ENCODE measurements around the gene PLEKHM3. TPM values are rescaled to one million over a fixed set of nuclear protein-coding genes. Genes with fewer than 3 reads are reported as not detected.

PLEKHM3 gene
- total and polyA plus RNA-seq, 2 experiments from 2014 or later = 4.9 to 6.6 TPM

DNA sequence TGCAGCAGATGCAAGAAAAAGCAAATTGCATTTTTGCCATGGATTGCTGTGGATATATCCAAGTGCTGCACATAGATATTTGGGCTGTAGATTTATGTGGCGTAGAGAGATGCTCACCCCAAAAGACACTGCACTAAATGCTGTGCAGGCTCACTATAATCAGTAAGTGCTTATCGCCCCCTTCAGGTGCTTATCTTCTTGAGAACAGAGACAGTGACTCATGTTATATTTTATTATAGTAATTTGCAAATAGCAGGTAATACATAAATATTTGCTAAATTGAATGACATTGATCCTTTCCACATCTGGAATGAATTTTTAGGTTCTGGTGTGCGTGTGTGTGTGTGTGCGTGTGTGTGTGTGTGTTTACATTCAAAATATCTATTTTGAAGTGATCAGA is 36.8 kb upstream of the PLEKHM3 start:
- DNase-seq = peak; percentile 56
- 16 to 28% methylated on average over 4 of the region's 4 CpGs for WGBS, 2 experiments (ENCODE audit: low coverage in 1 of 2, low lambda C conversion rate in 2 of 2, missing lambda C conversion rate in 2 of 2)

DNA sequence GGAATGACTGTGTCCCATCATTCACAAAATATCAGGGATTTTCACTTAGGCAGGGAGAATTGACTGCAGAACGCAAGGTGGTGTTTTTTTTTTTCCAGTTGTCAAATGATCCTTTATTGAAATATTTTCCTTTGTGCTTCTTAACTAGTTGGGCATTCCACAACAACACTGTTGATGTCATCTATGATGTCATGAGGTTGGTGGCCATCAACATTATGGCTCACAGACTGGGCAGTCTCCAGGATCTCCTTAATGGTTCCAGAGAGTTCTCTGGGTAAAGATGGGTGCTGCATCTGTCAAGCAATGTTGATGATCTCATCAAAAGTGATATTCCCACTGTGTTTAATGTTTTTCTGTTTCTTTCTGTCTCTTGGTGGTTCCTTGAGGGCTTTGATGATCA is 31.8 kb upstream of the PLEKHM3 start:
- in situ Hi-C loops (cut with MboI) = no loop called here
- DNase-seq = no peak
- H3F3A ChIP-seq (ENCODE audit: insufficient read depth) = no peaks in the 10 kb centered on the region
- no peaks in the 10 kb centered on the region for H3K4me1 ChIP-seq (ENCODE audit: insufficient read depth)
- H4K20me1 ChIP-seq (ENCODE audit: insufficient read depth) = no peaks in the 10 kb centered on the region
- no peaks in the 10 kb centered on the region for H3K9me2 ChIP-seq (ENCODE audit: insufficient read depth)
- H3K27me3 ChIP-seq (replicated peaks; ENCODE audit: insufficient read depth) = no peaks in the 10 kb centered on the region
- H3K36me3 ChIP-seq (ENCODE audit: low read depth) = no peaks in the 10 kb centered on the region
- TF ChIP-seq EZH2phosphoT487 (IDR thresholded peaks at IDR 0.05; ENCODE audit: insufficient read depth, low read depth) (no peak), EZH2 (IDR thresholded peaks at IDR 0.05; ENCODE audit: insufficient read depth, poor library complexity, severe bottlenecking) (no peak)
- no peak overlapping the region for H3K4me3 ChIP-seq
- no peak overlapping the region for H3K4me2 ChIP-seq (ENCODE audit: unreplicated experiment)
- H2AFZ ChIP-seq = no peak overlapping the region
- no peak overlapping the region for H3K27ac ChIP-seq
- no peak overlapping the region for H3K9ac ChIP-seq
- 83 to 100% methylated on average over 1 of the region's 1 CpG for WGBS, 2 experiments (ENCODE audit: low coverage in 1 of 2, low lambda C conversion rate in 2 of 2, missing lambda C conversion rate in 2 of 2)
- no peaks in the 10 kb centered on the region for H3K9me3 ChIP-seq (ENCODE audit: low read depth)
- H3K79me2 ChIP-seq (ENCODE audit: insufficient read depth) = no peaks in the 10 kb centered on the region

More for the DNA sequence above, 36.8 kb upstream of the PLEKHM3 start:
- Histone ChIP-seq H3K4me2 (ENCODE audit: unreplicated experiment) (no peak overlapping the region), H3F3A (ENCODE audit: insufficient read depth) (no peaks in the 10 kb centered on the region), H3K36me3 (ENCODE audit: low read depth) (no peaks in the 10 kb centered on the region), H3K4me1 (ENCODE audit: insufficient read depth) (no peaks in the 10 kb centered on the region), H3K4me3 (no peak overlapping the region), H3K9me3 (ENCODE audit: low read depth) (no peaks in the 10 kb centered on the region), H2AFZ (no peak overlapping the region), H4K20me1 (ENCODE audit: insufficient read depth) (no peaks in the 10 kb centered on the region), H3K9me2 (ENCODE audit: insufficient read depth) (no peaks in the 10 kb centered on the region), H3K9ac (no peak overlapping the region), H3K79me2 (ENCODE audit: insufficient read depth) (no peaks in the 10 kb centered on the region), H3K27ac (no peak overlapping the region), H3K27me3 (replicated peaks; ENCODE audit: insufficient read depth) (no peaks in the 10 kb centered on the region)
- no peak for TF ChIP-seq EZH2phosphoT487 (IDR thresholded peaks at IDR 0.05; ENCODE audit: insufficient read depth, low read depth)
- TF ChIP-seq EZH2 (IDR thresholded peaks at IDR 0.05; ENCODE audit: insufficient read depth, poor library complexity, severe bottlenecking) = no peak
- in situ Hi-C loops (cut with MboI) = loop anchor here (10.0 kb wide), 1 partner anchor 317 kb away; no protein-coding TSS in a partner anchor

DNA sequence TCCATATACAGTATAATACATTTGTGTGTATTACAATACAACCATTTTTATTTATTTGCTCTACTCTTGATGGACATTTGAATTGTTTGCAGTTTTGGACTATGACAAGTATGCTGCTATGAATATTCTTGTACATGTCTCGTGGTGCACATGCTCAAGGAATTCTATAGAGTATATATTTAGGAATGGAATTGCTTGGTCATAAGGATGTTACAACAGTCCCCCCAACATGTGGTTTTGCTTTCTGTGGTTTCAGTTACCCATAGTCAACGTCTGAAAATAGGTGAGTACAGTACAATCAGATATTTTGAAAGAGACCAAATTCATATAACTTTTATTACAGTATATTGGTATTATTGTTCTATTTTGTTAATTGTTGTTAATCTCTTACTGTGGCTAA is 24.1 kb upstream of the PLEKHM3 start:
- no peaks in the 10 kb centered on the region for H4K20me1 ChIP-seq (ENCODE audit: insufficient read depth)
- DNase-seq = no peak
- no peak overlapping the region for H3K4me3 ChIP-seq
- H3K9ac ChIP-seq = no peak overlapping the region
- no peak for TF ChIP-seq EZH2phosphoT487 (IDR thresholded peaks at IDR 0.05; ENCODE audit: insufficient read depth, low read depth)
- TF ChIP-seq EZH2 (IDR thresholded peaks at IDR 0.05; ENCODE audit: insufficient read depth, poor library complexity, severe bottlenecking) = no peak
- H2AFZ ChIP-seq = no peak overlapping the region
- no peak overlapping the region for H3K27ac ChIP-seq
- in situ Hi-C loops (cut with MboI) = no loop called here
- H3K4me1 ChIP-seq (ENCODE audit: insufficient read depth) = no peaks in the 10 kb centered on the region
- H3F3A ChIP-seq (ENCODE audit: insufficient read depth) = no peaks in the 10 kb centered on the region
- H3K9me3 ChIP-seq (ENCODE audit: low read depth) = no peaks in the 10 kb centered on the region
- H3K27me3 ChIP-seq (replicated peaks; ENCODE audit: insufficient read depth) = no peaks in the 10 kb centered on the region
- H3K36me3 ChIP-seq (ENCODE audit: low read depth) = no peaks in the 10 kb centered on the region
- H3K79me2 ChIP-seq (ENCODE audit: insufficient read depth) = no peaks in the 10 kb centered on the region
- H3K9me2 ChIP-seq (ENCODE audit: insufficient read depth) = no peaks in the 10 kb centered on the region
- 14 to 28% methylated on average over 2 of the region's 2 CpGs for WGBS, 2 experiments (ENCODE audit: low coverage in 1 of 2, low lambda C conversion rate in 2 of 2, missing lambda C conversion rate in 2 of 2)
- H3K4me2 ChIP-seq (ENCODE audit: unreplicated experiment) = no peak overlapping the region

DNA sequence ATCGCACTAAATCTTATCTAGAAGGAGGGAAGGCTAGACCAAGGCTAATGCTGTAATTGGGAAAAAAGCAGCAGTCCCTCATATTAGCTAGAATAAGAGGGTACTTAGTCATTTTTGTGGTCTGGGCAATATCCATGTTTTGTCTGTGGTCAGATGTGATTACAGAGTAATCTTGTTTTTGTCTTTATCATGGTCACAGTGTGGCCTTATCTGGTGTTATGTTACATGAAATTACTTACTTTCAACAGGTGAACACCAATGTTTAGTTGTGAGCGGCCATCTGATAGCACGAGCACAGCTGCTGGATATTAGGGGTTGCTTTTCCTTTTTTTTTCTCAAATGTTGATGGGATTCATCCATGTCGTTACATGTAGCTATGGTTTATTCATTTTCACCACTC is 23.7 kb upstream of the PLEKHM3 start:
- Histone ChIP-seq H3K4me1 (ENCODE audit: insufficient read depth) (no peaks in the 10 kb centered on the region), H3K9me3 (ENCODE audit: low read depth) (no peaks in the 10 kb centered on the region), H3K9me2 (ENCODE audit: insufficient read depth) (no peaks in the 10 kb centered on the region), H3K27ac (no peak overlapping the region), H2AFZ (no peak overlapping the region), H3F3A (ENCODE audit: insufficient read depth) (no peaks in the 10 kb centered on the region), H3K27me3 (replicated peaks; ENCODE audit: insufficient read depth) (no peaks in the 10 kb centered on the region), H3K9ac (no peak overlapping the region), H3K79me2 (ENCODE audit: insufficient read depth) (no peaks in the 10 kb centered on the region), H3K36me3 (ENCODE audit: low read depth) (no peaks in the 10 kb centered on the region), H3K4me3 (no peak overlapping the region), H4K20me1 (ENCODE audit: insufficient read depth) (no peaks in the 10 kb centered on the region), H3K4me2 (ENCODE audit: unreplicated experiment) (no peak overlapping the region)
- in situ Hi-C loops (cut with MboI) = no loop called here
- no peak for DNase-seq
- no peak for TF ChIP-seq EZH2phosphoT487 (IDR thresholded peaks at IDR 0.05; ENCODE audit: insufficient read depth, low read depth)
- 91 to 92% methylated on average over 4 of the region's 4 CpGs for WGBS, 2 experiments (ENCODE audit: low coverage in 1 of 2, low lambda C conversion rate in 2 of 2, missing lambda C conversion rate in 2 of 2)

- no peak for DNase-seq
- WGBS, 2 experiments (ENCODE audit: low coverage in 1 of 2, low lambda C conversion rate in 2 of 2, missing lambda C conversion rate in 2 of 2) = 35 to 42% methylated on average over 2 to 3 of the region's 3 CpGs
- H4K20me1 ChIP-seq (ENCODE audit: insufficient read depth) = no peaks in the 10 kb centered on the region
- no peak overlapping the region for H2AFZ ChIP-seq
- H3K4me2 ChIP-seq (ENCODE audit: unreplicated experiment) = no peak overlapping the region
- TF ChIP-seq EZH2 (IDR thresholded peaks at IDR 0.05; ENCODE audit: insufficient read depth, poor library complexity, severe bottlenecking) (no peak), EZH2phosphoT487 (IDR thresholded peaks at IDR 0.05; ENCODE audit: insufficient read depth, low read depth) (no peak)
- H3K36me3 ChIP-seq (ENCODE audit: low read depth) = no peaks in the 10 kb centered on the region
- no peaks in the 10 kb centered on the region for H3K27me3 ChIP-seq (replicated peaks; ENCODE audit: insufficient read depth)
- H3K27ac ChIP-seq = no peak overlapping the region
- no peaks in the 10 kb centered on the region for H3K9me3 ChIP-seq (ENCODE audit: low read depth)
- no peak overlapping the region for H3K4me3 ChIP-seq
- no peaks in the 10 kb centered on the region for H3K79me2 ChIP-seq (ENCODE audit: insufficient read depth)
- H3K9me2 ChIP-seq (ENCODE audit: insufficient read depth) = no peaks in the 10 kb centered on the region
- in situ Hi-C loops (cut with MboI) = no loop called here
- no peaks in the 10 kb centered on the region for H3K4me1 ChIP-seq (ENCODE audit: insufficient read depth)
- no peaks in the 10 kb centered on the region for H3F3A ChIP-seq (ENCODE audit: insufficient read depth)
- no peak overlapping the region for H3K9ac ChIP-seq
Observed at GRCh38 chr2:208047840-208048239, 22.5 kb upstream of the PLEKHM3 start.
